RKO (cell line): ENCODE data around the gene HLCS.

Experiments
- DNase-seq: peaks from one replicate; pipeline ENCODE4 v3.0.0-alpha.2; 2016; ENCODE audit warnings: low spot score

The HLCS gene

DNA sequence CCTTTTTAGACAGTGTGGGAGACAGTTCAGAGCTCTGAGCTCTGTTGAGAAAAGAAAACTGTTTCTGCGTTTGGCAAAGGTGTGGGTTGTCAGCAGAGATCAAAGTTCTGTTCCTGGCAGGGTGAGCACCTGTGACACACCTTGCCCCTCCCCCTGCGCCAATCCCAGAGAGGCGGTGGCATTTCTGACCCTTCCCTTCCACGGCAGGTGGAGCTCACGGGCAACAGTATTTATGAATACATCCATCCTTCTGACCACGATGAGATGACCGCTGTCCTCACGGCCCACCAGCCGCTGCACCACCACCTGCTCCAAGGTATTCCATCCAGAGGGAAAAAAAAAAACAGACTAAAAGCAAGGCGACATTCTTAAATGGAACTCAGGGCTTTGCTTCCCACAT is 246.9 kb downstream of the HLCS start:
- DNase-seq: no peak

DNA sequence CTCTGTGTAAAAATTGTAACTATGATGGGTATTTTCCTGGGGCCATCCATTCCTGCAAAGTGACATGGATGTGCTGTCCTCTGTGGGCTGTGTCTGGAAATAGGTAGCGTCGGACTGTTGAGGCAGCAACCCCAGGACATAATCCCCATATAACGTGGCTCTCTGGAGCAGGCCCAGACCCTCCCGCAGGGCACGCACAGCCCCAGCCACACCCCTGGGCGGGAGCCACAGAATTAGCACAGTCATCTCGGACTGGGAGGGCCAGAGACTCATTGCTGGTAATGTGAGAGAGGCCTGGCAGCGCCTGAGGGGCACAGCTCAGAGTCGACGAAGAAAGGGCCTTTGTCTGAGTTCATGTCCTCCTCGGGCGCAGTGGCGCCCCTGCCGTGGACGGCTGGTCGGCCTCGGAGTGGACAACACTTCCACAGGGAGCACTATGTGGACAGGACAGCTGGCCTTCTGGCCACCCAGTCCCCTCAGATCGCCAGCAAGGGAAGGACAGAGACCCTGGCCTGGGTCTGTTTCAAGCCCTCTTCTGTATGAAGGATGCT is 247.4 kb downstream of the HLCS start:
- no peak for DNase-seq

DNA sequence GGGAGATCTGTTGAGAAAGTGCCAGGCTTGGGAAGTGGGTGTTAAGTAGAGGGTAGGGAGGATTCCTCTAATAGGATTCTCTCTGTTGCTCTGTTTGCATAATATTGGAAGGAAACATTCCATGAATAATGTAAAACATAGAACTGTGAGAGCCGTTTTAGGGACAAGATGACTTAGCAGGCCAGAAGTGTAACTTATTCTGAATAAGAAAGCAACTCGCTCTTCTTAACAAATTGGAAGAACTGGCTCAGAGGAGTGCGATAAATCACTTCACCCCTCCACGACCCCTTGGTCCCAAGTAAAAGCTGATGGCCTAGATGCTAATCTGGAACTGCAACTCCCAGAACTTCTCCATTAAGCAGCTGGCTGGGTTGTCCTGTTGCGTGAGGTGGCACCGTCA is 248.5 kb downstream of the HLCS start:
- no peak for DNase-seq

DNA sequence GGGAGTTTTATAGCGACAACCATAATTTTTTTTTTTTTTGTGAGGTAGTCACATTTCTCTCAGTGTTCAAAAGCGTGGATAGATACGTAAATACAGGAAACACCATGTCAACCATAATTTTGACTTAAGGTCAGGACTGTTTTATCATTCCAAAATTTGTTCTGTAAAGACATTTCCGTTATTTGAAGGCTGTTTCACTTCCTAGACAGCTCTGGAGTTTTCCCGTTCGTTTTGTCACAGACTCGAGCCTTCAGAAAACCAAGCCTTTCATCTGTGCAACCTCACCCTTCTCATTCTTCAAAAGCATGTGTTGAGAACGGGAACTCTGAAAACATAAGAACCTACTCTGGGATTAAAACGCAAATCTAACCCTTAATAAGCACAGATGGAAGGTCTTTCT is 249.6 kb downstream of the HLCS start:
- DNase-seq: no peak

DNA sequence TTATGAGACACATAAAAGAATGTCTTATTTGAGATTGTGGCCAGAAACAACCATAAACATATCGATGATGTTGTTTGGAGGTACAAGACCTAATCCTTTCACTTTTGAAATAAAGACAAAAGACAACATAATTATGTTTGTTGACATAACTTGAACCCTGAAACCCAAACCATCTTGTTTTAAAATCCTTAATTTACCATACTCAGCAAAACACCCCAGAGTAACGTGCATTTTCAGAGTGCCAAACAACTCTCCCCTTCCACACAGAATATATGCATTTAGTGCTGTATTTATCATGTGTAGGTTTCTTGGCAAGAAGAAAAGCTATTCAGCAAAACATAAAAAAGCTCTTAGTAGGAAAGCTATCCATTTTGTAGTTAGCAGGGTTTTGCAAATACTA is 250.1 kb downstream of the HLCS start:
- DNase-seq: no peak

DNA sequence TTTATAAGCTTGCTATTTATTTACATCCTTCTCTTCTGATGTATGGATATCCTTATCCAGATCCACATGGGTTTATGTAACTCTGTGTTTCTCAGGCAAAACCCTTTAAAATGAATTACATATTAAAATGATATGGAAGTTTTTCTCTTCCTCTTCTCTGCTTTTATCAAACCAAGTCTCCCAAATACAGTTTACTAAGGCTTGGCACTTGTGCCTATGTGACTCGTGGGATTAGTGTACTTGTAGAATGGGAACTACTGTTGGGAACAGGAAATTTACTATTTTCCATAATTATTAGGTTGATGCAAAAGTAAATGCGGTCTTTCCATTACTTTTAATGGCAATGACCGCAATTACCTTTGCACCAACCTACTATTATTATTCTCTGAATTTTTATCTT is 252.7 kb downstream of the HLCS start:
- DNase-seq: peak; percentile 17

DNA sequence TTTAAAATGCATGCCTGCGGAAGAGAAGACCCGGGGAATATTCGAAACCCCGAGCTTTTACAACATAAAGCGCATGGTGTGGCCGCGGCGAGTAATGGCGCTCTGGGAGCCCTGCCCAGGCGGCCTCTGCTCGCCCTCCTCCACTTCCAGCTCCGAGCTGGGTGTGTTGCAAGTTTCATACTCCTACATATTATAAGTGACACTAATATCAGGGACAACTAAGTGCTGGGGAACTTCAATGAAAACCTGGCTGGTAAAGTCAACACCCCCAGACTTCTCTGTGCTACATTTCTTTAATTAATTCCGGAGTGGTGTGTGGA is 255.8 kb downstream of the HLCS start:
- DNase-seq: no peak

DNA sequence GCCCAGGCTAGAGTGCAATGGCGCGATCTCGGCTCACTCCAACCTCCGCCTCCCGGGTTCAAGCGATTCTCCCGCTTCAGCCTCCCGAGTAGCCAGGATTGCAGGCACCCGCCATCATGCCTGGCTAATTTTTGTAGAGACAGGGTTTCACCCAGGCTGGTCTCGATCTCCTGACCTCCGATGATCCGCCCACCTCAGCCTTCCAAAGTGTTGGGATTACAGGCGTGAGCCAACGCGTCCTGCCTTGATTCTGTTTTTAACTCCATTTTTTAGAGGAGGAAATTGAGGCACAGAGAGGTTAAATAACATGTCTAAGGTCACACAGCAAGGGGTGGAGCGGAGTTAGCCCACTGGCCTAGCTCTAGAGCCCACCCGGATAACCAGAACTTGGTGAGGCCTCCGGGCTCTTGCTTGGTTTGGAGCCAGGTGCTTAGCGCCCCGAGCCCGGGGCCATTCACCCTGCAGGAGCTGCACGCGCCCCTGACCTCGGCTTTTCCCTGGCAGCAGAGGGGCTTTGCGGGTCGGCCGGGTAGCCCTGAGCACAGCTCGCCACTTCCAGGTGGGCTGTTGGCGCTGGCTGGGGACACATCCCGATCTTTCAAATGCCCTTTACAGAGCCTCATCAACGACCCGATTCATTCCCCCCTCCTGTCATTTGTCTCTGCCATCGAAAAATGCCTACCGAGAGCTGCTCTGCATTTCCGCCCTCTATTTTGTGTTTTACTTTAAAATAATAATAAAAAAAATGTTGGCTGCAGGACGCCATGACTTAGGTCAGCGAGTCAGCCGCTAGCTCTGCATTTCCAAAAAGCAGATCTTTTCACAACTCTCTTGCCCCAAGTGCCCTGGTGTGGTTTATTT is 256.4 kb downstream of the HLCS start:
- no peak for DNase-seq

DNA sequence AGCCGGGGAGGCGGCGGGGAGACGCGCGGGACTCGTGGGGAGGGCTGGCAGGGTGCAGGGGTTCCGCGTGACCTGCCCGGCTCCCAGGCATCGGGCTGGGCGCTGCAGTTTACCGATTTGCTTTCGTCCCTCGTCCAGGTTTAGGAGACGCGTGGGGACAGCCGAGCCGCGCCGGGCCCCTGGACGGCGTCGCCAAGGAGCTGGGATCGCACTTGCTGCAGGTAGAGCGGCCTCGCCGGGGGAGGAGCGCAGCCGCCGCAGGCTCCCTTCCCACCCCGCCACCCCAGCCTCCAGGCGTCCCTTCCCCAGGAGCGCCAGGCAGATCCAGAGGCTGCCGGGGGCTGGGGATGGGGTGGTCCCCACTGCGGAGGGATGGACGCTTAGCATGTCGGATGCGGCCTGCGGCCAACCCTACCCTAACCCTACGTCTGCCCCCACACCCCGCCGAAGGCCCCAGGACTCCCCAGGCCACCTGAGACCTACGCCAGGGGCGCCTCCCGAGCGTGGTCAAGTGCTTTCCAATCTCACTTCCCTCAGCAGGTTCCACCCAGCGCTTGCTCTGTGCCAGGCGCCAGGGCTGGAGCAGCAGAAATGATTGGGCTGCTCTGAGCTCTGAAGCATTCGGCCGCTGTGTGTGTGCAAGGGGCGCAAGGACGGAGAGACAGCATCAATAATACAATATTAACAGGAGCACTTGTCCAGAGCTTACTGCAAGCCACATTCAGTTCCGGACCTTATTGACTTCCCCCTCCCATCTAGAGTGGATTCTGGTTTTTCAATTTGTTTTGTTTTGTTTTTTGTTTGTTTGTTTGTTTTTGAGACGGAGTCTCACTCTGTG is 257.2 kb downstream of the HLCS start:
- DNase-seq: no peak

DNA sequence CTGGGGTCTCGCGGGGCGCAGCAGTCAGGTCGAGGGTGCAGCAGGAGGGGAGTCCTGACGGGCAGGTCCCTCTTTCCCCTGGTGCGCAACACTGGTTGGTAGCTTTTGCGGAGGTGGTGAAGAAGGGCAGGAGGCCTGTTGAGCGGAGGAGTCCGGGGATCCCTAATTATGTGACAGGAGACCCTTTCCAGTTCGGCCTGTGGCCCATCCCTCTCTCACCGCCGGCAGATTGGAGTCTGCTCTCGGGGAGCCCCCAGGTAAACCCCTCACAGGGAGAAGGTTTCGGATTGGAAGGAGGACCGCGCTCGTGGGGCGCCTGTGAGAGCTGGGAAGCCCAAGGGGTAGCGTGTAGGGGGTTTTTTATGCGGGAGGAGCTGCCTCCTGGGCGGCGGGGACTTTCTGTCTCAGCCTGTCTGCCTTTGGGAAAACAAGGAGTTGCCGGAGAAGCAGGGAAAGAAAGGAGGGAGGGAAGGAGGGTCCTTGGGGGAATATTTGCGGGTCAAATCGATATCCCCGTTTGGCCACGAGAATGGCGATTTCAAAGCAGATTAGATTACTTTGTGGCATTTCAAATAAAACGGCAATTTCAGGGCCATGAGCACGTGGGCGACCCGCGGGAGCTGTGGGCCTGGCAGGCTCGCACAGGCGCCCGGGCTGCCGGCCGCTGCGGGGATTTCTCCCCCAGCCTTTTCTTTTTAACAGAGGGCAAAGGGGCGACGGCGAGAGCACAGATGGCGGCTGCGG is 258.0 kb downstream of the HLCS start:
- no peak for DNase-seq

DNA sequence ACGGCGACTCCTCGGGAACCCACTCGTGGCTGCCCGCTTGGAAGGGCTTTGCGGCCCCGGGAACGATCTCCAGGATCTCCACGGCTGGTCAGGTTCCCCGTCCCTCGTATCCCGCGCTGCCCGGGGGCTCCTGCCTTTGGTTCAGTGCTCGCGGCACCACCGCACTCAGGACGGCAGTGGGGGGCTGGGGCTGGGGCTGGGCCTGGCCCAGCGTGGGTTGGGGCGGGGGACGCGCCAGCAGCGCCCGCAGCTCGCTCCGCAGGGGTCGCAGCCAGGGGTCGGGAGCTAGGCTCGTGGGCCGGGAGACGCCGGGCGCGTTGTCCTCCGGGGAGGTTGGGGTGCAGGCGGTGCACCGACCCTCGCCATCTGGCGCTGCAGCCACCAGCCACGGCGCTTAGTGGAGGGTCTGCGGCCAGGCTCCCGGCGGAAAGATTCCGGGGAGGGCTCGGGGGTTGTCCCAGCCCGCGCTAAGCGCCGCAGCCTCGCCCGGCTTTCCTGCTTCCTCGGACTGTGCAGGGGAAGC is 258.6 kb downstream of the HLCS start:
- DNase-seq: no peak

DNA sequence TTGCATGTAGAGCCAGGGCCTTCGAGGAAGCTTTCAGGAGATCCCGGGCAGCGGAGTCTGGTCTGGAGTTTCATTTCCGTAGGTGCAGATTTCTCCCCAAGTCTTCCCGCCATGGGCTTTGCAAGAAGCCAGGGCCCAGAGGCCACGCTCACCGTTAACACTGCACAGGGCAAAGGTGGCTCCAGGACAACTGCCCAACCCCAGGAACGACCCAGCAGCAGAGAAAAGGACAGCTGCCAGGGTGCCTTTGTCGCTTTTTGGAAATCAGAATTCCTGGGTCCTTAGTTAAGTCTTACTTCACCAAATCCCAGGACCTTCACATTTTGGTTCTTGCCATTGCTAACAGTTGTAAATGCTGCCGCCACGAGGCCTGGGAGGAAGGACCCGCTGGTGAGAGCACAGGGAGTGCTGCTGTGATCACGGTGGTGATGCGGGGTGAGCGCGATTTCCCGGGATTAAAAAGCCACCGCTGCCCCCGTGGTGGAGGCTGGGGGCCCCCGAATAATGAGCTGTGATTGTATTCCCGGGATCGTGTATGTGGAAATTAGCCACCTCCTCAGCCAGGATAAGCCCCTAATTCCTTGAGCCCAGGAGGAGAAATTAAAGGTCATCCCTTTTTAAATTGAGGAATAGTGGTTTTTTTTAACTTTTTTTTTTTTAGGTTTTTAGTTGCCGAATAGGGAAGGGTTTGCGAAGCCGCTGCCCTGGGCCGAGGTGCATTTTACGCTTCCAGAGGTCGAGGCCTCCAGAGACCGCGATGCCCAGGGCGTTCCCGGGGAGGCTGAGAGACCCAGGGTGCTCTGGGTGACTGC is 259.3 kb downstream of the HLCS start:
- no peak for DNase-seq

DNA sequence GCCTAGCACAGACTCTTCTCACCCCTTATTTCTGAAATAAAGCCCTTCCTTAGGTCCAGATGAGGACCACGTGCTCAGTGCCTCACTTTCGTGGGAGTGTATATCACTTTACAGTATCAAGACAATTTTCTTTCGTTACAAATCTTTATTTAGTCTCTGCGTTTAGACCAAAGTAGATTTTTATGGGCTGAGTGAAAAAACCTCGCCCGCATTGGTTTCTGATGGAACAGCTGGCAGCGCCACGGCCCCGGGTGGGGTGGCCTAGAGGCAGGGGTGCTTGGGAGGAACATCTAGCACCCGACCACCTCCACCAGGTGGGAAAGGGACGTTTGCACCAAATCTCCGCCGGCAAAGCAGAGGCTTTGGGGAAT is 260.0 kb downstream of the HLCS start:
- DNase-seq: no peak

DNA sequence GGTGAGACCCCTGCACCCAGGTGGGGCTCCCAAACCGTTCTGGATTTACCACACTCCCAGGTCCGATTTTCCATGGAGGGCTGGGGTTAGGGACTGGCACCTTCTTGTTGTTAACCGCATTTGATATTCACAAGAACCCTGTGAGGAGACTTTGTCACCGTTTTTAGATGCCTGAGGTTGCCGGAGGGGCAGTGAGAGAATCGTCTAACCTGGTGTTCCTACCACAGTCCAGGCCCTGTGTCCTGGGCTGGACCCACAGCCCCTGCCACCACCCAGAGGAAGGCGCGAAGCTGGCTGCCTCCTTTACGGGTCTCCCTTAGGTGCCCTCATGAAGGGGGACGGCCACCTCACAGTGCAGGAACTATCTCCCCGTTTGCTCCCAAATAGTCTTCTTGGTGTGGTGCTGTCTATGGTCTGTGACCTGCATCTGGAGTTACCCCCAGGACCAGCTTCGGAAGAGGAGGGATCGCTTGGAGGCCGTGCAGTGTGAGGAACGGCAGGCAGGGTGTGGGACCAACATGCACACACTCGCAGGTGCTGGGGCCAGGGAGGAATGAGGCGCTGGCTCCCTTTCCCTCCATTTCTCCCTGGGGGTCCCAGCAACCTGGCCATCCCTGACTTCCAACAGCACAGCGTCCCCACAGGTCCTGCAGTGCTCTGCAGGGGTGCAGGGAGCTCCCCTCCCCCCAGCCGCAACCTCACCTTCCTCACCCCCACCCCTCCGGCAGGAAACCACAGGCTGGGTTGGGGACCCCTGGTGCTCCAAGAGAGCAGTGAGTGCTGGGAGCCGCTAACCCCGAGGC is 260.6 kb downstream of the HLCS start:
- DNase-seq: no peak

DNA sequence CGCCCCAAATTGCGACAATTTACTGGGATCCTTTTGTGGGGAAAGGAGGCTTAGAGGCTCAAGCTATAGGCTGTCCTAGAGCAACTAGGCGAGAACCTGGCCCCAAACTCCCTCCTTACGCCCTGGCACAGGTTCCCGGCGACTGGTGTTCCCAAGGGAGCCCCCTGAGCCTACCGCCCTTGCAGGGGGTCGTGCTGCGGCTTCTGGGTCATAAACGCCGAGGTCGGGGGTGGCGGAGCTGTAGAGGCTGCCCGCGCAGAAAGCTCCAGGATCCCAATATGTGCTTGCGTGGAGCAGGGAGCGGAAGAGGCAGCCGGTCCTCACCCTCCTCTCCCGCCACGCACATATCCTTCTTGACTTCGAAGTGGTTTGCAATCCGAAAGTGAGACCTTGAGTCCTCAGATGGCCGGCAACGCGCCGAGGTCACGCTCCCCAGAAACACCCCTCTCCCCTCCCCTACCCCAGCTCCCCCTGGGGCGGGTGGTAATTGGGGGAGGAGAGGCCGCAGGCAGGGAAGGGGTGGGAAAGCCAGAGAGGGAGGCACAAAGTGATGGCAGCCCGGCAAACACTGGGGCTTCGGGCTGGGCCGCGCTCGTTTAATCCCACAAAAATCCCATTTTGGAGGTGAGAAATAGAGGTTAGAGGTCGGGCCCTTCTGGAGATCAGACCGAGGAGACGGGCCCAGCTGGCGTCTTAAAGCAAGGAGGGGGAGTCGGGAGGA is 261.4 kb downstream of the HLCS start:
- DNase-seq: no peak

DNA sequence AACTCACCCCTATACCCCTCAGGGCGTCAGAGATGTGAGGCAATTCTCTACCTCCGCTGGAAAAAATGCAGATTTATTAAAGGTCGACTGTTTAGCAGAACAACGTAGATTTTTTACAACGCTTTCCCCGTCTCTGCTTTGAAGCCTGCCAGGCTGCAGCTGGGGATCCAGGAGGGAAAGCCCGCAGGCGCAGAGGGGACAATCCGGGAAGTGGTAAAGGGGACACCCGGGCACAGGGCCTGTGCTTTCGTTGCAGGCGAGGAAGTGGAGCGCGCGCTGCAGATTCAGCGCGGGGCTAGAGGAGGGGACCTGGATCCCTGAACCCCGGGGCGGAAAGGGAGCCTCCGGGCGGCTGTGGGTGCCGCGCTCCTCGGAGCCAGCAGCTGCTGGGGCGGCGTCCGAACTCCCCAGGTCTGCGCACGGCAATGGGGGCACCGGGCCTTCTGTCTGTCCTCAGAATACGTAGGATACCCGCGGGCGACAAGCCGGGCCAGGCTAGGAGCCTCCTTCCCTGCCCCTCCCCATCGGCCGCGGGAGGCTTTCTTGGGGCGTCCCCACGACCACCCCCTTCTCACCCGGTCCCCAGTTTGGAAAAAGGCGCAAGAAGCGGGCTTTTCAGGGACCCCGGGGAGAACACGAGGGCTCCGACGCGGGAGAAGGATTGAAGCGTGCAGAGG is 262.1 kb downstream of the HLCS start:
- DNase-seq: no peak

DNA sequence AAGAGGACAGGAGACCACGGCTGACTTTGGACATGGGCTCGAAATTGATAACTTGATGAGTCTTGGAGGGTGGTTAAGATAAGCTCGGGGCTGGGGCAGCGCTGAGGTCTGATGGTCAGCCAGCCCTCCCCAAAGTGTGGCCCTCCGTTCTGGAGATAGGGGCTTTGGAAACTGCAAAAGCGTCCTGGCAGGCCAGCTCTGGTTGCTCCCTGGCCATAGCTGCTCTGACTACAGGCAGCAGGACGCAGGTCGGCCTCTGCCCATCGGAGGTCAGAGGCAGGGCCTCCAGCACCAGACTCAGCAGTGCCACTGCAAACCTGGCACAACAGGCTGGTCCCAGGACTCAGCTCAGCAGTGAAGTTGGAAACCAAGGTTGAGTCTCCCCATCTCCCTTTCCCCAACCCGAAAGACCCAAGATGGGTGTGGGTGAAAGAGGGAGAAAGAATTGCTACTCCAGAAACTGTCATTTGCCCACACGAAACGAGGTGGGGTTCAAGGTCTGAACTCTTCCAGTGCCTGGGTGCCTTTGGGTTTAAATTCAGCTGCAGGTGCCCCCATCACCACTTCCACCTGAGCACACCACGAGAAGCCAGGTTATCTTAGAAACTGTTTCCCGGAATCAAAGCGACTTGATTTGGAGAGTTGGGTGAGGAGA is 262.7 kb downstream of the HLCS start:
- no peak for DNase-seq

DNA sequence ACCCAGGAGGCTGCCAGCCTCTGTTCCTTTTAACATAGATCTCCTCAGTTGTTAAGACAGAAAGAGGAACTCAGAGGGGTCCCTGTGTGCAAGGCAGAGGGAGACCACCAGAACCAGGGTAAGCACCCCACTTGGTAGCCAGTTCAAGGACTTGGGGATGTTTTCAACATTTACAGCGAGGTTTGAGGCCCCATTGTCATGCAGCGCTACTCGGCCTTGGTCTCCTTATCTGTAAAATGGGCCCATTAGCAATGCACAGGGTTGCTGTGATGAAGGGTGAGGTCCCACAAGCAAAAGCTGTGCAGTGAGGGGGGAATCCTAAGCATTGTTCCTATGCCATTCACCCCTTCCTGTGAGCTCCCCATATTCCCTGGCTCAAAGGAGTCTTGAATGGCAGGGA is 263.3 kb downstream of the HLCS start:
- no peak for DNase-seq

DNA sequence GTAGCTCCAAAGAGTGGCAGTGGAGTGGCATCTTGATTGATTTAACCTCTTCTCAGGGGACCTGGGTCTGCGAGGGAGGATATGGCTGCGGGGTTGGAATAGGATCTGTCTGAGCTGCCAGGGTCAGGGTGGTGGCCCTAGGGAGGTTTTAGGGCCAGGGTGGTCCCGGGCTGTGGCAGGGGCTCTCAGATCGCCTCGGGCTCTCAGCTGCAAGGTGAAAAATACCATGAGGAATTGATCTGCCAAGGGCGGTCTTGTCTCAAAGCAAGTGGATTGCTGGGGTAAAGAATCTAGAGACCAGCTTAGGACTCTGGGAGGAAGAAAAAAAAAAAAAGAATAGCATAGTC is 263.9 kb downstream of the HLCS start:
- no peak for DNase-seq
